GM21786 (cell line): Measurements from ENCODE around the gene IL10.
"Not testable (repeated sequence)": the region's sequence is repeated elsewhere in the genome, so short reads cannot be mapped to it uniquely, and the experiment has no call there.

Experiments used
- ATAC-seq: cut with Tn5 transposase; IDR thresholded peaks from one replicate; pipeline ENCODE4 v1.9.1; 2021; ENCODE audit not compliant: unreplicated experiment

The IL10 gene

DNA sequence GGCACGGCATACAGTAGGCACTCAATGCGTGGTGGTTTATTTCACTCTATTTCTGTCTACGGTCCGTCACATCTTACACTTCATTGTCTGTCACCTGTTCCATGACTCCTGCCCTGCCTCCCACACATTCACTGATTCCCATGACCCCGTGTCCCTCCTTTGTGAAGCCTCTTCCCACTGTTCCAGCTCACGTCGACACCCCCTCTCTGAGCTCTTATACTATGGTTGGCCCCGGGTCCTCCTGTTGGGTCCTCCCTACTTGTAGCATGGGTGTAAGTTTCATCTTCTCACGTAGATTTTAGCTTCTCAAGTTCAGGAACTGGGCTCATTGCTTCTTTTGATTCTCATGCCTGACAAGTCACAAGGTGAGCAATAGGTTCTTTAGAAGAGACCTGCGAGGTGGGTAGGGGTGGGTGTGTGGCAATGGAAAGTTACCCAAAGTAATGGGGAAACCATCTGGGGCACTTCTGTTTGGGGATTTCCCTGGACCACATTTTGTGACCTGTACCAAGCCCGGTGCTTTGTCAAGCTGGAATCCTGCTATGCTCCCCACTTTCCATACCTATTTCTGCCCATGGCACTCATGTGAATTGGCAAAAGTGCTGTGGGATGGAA, 22.1 kb upstream of the IL10 start:
- ATAC-seq: no peak

DNA sequence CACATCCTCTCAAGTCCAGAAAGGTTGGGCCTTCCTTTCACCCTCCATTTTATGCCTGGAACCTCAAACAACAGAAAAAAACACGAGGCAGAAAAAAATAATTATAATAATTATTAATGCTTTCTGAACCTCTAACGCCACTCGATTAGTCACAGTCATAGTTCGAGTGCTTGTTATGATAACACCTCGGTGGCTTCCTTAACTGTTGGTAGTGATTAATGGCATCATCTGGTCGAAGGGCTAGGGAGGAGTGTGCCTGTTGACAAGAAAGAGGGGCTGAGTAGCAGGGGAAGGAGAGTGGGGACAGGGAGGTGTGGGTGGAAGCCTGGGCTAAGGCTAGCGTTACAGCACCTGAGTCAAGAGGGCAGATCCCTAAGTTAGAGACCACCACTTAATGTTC, 21.3 kb upstream of the IL10 start:
- no peak for ATAC-seq

DNA sequence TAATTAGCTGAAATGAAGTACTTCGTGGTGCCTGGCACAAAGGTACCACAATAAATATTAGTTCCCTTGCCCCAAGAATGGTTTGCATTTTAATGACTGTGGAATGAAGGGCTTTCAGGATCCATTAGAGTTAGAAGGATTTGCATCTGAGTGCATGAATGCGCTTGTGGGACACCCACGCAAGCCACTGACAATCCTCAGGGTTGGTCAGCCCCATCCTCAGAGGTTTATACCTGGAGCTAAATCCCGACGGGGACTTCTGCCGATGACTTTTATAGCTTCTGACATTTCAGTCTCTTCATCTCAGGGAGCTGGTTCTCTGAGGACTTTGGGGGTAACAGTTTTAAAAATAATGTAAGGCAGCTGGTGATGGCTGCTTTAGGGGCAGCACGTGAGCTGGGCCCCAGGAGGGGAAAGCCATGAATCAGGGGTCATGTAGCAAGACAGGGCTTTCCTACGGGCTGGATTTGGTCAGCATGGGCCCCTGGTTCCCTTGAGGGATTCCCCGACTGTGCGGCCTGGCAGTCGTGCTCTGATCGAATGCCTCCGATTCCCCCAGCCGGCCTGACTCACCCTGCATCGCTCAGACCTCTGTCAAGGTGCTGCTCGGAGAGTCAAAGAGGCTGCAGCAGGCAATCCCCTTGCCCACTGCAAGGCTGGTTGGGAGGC, 20.8 kb upstream of the IL10 start:
- ATAC-seq: peak; percentile 62

DNA sequence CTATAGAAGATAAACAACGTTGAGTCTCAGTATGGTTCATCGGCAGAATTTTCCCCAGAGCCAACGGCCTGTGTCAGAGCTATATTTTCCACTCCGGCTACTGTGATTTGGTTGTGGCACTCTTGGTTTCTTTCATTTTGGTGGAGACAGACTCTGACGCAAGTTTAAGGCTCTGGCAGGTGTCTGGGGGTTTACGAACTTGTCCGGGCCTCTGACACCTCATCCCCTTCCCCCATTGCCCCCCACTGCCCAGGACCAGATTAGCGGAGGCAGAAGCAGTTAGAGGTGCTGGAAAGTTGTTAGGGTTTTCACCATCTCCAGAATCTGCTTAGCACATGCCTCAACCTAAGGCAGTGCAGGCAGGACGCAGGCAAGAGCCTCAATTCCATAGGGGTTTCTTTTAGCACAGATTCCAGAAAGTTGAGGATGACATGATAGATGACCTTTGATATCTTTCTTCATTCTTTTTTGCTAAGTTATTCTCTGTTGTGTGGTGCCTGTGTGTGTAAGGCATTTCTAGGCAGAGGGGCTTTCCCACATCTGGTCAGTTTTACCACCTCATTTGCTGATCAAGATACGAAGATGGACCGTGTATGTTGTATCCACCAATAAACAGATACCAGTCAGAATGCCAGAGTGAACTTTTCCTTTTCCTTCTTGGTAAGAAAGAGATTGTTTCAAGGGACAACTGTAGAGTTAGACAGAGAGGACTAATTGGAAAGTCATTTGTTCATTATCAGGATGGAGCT, 18.4 kb upstream of the IL10 start:
- no peak for ATAC-seq

DNA sequence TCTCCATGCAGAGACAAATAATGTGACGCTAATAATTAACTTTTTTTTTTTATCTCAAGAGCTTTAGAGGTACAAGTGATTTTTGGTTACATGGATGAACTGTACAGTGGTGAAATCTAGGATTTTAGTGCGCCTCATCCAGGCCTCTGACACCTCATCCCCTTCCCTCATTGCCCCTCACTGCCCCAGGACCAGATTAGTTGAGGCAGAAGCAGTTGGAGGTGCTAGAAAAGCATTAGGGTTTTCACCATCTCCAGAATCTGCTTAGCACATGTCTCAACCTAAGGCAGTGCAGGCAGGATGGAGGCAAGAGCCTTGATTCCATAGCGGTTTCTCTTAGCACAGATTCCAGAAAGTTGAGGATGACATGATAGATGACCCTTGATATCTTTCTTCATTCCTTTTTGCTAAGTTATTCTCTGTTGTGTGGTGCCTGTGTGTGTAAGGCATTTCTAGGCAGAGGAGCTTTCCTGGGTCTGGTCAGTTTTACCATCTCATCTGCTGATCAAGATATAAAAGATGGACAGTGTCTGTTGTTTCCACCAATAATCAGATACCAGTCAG, 16.3 kb upstream of the IL10 start:
- ATAC-seq: no peak

DNA sequence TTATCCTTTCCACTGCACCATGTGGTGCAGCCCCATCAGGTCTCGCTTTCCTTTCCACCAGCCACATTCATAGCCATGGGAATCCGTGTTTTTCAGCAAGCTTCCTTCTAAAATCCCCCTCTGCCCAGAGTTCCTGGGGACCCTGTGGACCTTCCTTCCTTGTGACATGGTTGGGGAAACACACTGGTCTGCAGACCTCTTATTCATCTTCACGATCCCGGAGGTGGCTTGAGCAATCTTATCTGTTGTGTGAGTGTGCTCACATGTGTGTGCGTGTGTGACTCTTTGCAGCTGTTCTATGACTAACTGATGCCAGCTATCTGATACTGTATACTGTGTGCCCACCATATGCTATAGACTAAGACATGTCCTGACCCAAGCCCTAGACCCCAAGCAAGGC, 15.6 kb upstream of the IL10 start:
- ATAC-seq: no peak

DNA sequence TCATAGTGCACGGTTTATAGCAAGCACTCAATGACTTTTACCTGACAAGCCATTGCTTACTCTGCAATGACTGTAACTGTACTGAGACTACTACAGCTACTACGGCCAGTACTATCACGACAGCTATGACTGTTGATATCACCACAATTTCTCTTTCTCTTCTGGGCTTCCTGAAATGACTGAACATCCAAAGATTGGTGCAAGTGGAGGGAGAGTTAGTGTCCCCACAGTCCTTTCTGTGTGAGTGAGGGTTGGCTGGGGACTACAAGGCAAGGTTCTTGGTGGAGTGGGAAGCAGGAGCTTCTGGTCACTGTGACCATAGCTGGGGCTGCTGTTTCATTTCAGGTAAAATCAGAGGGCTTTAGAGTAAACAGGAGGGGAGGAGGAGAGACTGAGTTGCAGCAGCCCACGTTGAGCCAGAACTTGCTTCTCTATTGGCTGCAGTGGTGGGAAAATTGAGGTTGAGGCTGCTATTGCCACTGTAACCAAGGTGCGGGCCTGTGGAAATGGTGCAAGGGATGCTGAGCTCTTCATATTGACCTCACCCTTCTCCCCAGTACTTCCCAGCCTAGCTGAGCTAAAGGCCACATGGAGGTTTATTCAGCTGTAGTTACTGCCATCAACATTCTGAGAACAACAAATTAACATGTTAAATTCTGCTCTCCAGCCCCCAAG, 14.1 kb upstream of the IL10 start:
- no peak for ATAC-seq

DNA sequence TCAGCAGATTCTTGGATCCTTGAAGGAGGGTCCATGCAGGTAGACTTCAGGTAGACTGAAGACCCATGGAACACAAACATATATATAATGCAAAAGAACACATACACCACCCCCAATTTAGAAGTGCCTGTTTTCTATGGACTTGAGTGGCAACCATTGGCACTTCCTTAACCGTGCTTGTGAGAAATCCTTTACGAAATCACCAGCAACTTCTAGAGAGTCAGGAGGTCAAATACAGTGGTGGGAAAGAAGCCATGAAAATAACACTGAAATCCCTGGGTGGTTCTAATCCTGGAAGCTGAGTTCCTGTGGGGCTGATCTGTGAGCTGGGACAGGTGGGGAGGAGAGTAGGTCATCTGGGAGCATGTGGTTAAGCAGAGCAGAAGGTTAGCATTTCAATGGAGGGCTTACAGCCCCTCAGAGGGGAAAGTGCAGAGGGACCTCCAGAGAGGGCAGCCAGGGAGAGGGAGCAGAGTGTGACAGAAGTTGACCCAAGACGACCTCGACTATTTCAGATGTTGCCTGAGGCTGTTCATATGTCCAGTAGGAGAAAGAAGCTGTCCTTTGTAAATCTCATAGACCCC, 13.0 kb upstream of the IL10 start:
- ATAC-seq: no peak

DNA sequence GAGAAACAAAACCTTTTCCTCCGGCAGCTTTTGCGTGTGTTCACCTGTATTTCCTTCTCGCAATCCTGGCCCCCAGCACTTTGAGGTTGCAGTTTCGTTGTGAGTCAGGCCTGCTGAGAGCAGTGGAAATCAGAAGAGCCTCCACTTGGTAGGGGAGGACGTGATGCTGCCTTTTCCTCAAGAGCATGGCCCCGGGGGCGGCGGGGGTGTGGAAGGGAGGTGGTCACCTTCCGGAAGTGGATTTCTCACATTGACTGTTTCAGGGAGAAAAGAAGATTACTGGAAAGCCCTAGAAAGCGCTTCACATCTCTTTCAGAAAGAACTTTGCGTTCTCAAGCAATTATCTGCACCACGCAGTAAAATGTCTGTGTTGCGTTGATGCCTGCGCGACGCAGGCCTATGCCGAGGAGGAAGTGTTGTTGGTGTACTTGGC, 12.2 kb upstream of the IL10 start:
- peak; percentile 63 for ATAC-seq

DNA sequence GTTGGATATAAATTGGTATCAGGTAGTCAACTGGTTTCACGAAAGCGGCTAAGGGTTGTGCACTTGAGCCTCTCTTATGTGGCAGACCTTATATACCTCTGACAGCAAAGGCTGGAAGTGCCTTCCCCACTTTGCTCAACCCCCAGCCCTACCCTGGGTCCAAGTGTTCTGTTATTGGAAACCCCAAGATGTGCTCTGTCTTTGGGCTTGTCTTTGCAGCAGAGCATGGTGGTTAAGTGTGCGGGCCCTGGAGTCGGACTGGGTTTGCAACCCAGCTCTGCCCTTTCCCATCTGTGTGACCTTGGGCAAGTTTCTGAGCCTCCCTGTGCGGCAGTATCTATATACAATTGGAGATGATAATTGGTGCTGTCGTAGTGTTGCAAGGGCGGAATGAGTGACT, 11.2 kb upstream of the IL10 start:
- no peak for ATAC-seq

DNA sequence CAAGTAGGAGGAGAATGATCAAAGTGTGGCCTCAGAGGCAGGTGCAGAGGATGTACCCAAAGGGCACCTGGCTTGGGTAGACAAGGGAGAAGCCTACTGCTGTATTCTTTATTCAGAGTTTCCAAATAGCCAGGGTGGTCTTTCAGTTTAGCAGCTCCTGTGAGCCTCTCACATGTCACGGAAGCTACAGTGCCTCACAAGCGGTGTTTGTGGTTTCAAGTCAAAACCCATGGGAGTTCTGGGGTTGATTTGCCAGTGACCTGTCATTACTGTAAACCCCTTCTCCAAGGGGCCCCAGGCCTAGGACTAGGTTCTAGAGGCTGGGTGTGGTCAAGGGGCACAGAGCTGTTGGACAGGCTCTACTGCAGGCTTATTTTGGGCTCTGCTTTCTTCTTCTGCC, 10.2 kb upstream of the IL10 start:
- peak; percentile 64 for ATAC-seq

DNA sequence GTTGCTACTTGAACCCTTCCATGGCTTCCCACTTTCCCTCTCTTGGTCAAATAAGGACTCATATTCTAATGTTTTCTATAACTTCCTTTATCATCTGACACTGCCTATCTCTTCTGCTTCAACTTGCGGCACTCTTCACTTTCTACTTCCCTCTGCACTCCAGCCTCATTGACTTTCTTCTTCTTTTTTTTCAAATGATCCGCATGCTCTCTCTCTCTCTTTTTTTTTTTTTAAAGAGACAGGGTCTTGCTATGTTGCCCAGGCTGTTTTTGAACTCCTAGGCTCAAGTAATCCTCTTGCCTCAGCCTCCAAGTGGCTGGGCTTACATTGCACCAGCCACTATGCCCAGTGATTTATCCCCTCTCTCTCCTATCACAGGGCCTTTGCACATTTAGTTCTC, 7.3 kb upstream of the IL10 start:
- no peak for ATAC-seq

DNA sequence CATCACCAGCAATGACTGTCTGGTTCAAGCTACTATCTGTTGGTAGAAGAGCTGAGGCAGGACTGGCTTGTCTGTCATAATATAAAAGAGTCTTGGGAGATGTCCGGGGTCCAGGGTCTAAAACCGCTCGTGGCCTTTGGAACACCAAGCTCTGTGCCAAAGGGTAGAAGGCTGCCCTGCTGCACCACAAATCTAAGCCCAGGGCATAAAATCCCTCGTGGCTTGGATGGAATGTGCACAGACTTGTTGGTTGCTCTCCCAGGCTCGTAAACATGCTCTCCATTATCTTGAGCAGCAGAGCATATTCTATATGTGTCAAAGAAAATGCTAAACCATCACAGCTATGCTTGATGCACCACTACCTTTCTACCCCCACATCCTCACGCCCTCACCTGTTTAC, 6.6 kb upstream of the IL10 start:
- ATAC-seq: not testable (repeated sequence)

DNA sequence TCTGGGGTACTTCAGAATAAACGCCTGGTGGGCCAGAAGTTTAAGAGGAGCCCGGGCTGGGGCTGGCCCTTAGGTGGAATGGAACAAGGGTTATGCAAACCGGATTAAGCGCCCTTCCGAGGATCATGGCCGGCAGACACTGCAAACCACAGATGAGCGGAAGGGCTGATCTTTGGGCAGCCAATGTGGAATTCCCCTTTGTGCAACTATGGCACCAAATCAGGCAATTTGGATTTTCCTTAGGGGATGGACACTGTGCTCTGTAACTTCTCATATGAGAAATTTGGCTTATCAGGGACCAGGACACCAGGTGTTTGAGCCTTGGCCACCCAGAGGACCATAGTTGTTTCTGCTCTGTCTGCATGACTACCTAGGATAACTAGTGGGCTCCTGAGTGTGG, 5.7 kb upstream of the IL10 start:
- ATAC-seq: no peak

DNA sequence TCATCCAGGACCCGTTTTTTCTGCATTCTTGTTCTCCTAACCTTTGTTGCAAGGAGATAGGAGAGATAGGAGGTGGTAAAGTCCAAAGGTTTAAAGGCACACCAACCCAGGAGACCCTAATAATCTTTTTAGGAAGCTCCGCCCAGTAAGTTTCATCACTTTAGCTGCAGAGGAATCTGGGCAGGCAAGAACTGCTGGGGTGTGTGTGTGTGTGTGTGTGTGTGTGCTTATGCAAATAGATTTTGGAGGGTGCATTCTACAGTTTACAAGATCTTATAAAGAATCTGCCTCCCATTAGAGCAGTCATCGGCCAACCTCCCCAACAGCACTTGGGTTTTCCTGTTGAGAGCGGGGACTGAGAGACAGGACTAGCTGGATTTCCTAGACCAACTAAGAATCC, 3.9 kb upstream of the IL10 start:
- no peak for ATAC-seq

DNA sequence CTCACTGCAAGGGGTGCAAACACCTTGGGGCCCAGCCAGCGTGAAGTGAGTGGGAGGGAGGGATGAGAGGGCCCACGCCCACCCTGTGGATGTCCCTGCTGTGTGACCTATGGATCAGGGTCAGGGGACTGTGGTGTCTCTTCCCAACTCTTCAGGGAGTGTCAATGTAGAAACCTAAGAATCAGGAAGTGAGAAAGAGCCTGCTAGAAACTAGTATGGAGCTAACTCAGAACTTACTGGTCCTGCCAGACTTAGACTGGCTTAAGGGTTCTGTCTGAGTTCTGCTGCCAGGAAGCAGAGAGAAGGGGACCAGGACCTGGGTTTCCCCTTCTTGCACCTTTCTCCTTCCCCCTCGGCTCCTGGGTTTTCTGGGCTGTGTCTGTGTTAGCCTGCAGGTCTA, 1.8 kb upstream of the IL10 start:
- no peak for ATAC-seq

DNA sequence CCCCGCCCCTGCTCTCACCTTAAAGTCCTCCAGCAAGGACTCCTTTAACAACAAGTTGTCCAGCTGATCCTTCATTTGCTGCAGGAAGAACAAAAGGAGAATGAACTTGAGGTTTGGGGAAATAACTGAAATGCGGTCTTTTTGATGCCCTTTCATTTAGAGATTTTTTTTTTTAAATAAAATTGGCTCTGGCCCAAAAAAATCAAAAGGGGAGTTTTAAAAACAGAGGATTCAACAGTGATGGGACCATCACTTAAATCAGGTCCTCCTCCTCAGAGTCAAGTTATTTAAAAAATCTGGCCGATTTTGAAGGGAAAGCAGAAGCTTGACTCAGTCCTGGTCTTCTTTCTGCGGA, 979 bp downstream of the IL10 start:
- ATAC-seq: no peak

DNA sequence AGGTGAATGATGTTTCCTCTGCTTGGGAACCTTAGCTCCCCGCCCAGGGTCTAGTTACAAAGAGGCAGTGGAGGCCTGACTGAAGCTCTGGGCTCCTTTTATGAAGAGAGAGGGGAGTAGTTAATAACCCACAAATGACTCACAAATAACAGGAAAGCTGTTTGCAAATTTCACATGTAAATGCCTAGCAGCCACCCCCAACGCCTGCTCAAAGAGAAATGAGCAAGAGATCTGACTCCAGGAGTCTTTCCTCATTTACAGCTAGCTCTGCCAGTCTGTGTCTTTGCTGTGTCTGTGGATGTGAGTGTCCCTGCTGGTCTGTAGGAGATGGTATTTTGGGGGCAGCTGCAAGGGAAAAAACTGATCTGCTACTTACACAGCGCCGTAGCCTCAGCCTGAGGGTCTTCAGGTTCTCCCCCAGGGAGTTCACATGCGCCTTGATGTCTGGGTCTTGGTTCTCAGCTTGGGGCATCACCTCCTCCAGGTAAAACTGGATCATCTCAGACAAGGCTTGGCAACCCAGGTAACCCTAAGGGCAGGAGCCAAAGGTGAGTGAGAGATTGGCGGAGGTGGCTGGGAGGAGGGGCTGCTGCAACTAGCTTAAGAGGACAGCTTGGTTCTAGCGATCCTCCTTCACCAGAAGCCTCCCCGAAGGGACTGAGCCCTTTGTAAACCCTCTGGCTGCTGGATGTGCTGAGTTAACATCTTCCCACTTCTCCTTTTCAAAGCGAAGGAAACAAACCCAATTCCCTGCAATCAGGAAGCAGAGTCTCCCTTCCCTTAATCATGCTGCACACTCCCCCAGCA, 1.6 kb downstream of the IL10 start, which contains the start of gene IL19:
IL19 (plus strand) TSS at position 243 of the 807 bp plus-strand sequence. CDS start 65,890 bp downstream, outside the sequence.
- no peak for ATAC-seq

DNA sequence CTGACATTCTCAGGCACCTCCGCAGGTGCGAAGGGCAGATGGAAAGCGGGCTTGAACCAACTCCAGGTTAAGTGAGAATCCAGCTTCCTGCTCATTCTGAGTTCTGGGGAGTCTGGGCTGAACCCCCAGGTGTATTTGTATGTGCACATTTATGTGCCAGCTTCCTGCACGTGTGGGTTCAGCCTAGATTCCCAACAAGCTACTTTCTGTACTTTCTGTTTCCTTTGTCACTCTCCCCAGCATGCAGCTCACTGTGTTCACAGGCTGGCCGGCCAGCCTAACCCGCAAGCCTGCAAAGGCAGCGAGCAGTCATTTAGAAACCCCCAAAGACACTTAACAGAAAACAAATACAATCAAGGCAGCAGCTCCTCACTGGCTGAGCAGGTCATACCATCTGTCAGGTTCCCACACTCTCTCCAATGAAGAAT, 3.0 kb downstream of the IL10 start:
- peak; percentile 64 for ATAC-seq
